ENCODE results near the gene PAWR.

PAWR gene

GRCh38 chr12:79537675-79538074, 153.1 kb downstream of the PAWR start:
- Histone ChIP-seq H3K27ac (ENCODE audit: extremely low read depth, low read depth, low read length) (no peak overlapping the region), H3K4me1 (ENCODE audit: control insufficient read depth, insufficient read depth, low read length) (0 out of 2 replicates have a peak, but pooled peaks cover 3% of the 10 kb centered on the region), H3K4me3 (ENCODE audit: low read depth, low read length) (no peak overlapping the region), H3K36me3 (ENCODE audit: control insufficient read depth in 2 of 2, insufficient read depth in 1 of 2, low read length in 2 of 2) (no peaks in the 10 kb centered on the region), H3K9me3 (ENCODE audit: control insufficient read depth, insufficient read depth, low read depth, low read length) (no peaks in the 10 kb centered on the region)
- ChIA-PET POLR2A (no interaction called here), CTCF (no interaction called here)
- TF ChIP-seq ZNF398 (tag by site-specific recombination; IDR thresholded peaks at IDR 0.05) (no peak), ZNF391 (tag by site-specific recombination; IDR thresholded peaks at IDR 0.05; ENCODE audit: borderline replicate concordance, low read depth) (no peak), KLF9 (tag by site-specific recombination; IDR thresholded peaks at IDR 0.05; ENCODE audit: low read depth) (no peak), ZSCAN23 (tag by site-specific recombination; IDR thresholded peaks at IDR 0.05) (no peak), ZNF501 (tag by site-specific recombination; IDR thresholded peaks at IDR 0.05) (no peak), ZNF140 (tag by site-specific recombination; IDR thresholded peaks at IDR 0.05) (no peak), ZNF239 (tag by site-specific recombination; IDR thresholded peaks at IDR 0.05) (no peak), ZNF184 (tag by site-specific recombination; IDR thresholded peaks at IDR 0.05) (no peak)
- TF ChIP-seq, protein P1, sequence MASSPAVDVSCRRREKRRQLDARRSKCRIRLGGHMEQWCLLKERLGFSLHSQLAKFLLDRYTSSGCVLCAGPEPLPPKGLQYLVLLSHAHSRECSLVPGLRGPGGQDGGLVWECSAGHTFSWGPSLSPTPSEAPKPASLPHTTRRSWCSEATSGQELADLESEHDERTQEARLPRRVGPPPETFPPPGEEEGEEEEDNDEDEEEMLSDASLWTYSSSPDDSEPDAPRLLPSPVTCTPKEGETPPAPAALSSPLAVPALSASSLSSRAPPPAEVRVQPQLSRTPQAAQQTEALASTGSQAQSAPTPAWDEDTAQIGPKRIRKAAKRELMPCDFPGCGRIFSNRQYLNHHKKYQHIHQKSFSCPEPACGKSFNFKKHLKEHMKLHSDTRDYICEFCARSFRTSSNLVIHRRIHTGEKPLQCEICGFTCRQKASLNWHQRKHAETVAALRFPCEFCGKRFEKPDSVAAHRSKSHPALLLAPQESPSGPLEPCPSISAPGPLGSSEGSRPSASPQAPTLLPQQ (tag by site-specific recombination; IDR thresholded peaks at IDR 0.05), result no peak

GRCh38 chr12:79535751-79536150, 155.0 kb downstream of the PAWR start:
- peaks cover 3% of the 10 kb centered on the region; the same call in 1 of the 2 replicates for H3K4me1 ChIP-seq (ENCODE audit: control insufficient read depth, insufficient read depth, low read length)
- CTCF ChIA-PET, result no interaction called here
- no peak overlapping the region for H3K27ac ChIP-seq (ENCODE audit: extremely low read depth, low read depth, low read length)
- no peaks in the 10 kb centered on the region for H3K36me3 ChIP-seq (ENCODE audit: control insufficient read depth in 2 of 2, insufficient read depth in 1 of 2, low read length in 2 of 2)
- no peaks in the 10 kb centered on the region for H3K9me3 ChIP-seq (ENCODE audit: control insufficient read depth, insufficient read depth, low read depth, low read length)
- no peak overlapping the region for H3K4me3 ChIP-seq (ENCODE audit: low read depth, low read length)
- TF ChIP-seq, protein P2, sequence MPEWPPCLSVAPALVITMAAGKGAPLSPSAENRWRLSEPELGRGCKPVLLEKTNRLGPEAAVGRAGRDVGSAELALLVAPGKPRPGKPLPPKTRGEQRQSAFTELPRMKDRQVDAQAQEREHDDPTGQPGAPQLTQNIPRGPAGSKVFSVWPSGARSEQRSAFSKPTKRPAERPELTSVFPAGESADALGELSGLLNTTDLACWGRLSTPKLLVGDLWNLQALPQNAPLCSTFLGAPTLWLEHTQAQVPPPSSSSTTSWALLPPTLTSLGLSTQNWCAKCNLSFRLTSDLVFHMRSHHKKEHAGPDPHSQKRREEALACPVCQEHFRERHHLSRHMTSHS (tag by site-specific recombination; IDR thresholded peaks at IDR 0.05), result no peak
- TF ChIP-seq ZNF169 (tag by site-specific recombination; IDR thresholded peaks at IDR 0.05), result no peak
- TF ChIP-seq, protein P3, sequence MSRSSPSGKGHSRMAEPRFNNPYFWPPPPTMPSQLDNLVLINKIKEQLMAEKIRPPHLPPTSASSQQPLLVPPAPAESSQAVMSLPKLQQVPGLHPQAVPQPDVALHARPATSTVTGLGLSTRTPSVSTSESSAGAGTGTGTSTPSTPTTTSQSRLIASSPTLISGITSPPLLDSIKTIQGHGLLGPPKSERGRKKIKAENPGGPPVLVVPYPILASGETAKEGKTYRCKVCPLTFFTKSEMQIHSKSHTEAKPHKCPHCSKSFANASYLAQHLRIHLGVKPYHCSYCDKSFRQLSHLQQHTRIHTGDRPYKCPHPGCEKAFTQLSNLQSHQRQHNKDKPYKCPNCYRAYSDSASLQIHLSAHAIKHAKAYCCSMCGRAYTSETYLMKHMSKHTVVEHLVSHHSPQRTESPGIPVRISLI (tag by site-specific recombination; IDR thresholded peaks at IDR 0.05), result no peak
- no peak for TF ChIP-seq ZNF23 (tag by site-specific recombination; IDR thresholded peaks at IDR 0.05; ENCODE audit: borderline replicate concordance)
- no peak for TF ChIP-seq ZFP3 (tag by site-specific recombination; IDR thresholded peaks at IDR 0.05; ENCODE audit: low read depth)
- POLR2A ChIA-PET, result no interaction called here
